ENCODE results near the gene SLC38A11.

The SLC38A11 gene

DNA sequence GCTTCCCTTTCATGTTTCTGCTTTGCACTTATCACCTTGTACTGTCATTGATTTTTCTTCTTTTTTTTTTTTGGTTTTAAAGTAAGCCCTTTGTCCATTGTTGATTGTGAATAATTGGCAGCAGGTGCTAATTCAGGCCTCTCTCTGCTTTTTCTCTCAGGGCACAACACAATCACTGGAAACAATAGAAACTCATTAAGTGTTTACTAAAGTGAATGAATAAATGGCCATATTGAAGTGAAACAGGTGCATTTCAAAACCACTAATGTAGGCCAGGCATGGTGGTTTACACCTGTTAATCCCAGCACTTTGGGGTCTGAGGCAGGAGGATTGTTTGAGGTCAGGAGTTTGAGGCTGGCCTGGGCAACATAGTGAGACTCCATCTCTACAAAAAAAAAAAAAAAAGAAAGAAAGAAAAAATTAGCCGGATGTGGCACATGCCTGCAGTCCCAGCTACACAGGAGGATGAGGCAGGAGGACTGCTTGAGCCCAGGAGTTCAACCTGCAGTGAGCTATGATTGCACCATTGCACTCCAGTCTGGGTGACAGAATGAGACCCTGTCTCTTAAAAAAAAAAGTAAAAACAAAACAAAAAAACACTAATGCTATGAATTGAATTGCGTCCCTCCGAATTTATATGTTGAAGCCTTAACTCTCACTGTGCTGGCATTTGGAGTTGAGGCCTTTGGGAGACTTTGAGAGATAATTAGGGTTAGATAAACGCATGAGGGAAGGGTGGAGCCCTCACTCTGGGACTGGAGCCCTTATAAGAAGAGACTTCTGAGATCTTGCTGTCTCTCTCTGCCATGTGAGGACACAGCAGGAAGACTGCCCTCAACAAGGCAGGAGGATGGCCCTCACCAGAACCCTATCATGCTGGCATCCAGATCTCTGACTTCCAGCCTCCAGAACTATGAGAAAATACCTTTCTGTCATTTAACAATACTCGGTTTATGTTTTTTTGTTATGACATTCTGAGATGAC lies 19.9 kb downstream of the SLC38A11 start:
- DNase-seq = no peak
- Histone ChIP-seq H3K4me3 (ENCODE audit: low read depth, low read length) (no peak overlapping the region), H3K27me3 (ENCODE audit: insufficient read depth, low read depth, severe bottlenecking) (no peaks in the 10 kb centered on the region), H3K9me3 (ENCODE audit: severe bottlenecking) (peaks cover 2% of the 10 kb centered on the region), H3K27ac (no peak overlapping the region), H3K36me3 (no peaks in the 10 kb centered on the region)
- TF ChIP-seq CTCF (IDR thresholded peaks at IDR 0.05; ENCODE audit: low read depth, low read length) = no peak

DNA sequence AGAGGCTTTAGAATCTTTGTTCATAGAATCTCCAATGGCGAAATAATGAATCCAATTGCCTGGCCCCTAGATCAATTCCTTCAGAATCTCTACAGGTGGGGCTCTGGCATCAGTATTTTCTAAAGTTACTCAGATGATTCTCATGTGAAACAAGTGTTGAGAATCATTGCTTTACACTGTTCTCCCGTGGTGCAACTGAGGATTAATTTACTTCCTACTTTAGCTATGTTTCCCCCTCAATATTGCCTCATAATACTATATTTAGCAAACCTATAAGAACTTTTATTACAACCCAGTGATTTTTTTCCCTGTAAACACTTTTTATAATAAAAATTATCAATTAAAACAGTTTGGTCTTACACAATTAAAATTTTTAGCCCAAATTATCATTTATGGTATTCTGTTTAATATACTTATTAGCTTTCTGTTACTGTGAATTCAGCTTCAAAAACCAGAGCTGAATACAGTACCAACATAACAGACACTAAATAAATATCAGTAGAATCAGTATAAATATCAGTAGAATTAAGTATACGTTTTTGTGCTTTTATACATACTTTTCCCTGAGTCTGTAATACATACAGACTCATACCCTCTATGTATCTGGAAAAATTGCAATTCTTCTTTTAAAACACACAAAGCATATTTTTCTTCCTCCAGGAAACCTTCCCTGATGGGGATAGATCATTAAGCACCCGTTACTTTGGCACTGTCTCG lies 20.8 kb downstream of the SLC38A11 start:
- no peak for TF ChIP-seq CTCF (IDR thresholded peaks at IDR 0.05; ENCODE audit: low read depth, low read length)
- H3K36me3 ChIP-seq = no peaks in the 10 kb centered on the region
- H3K9me3 ChIP-seq (ENCODE audit: severe bottlenecking) = peaks cover 5% of the 10 kb centered on the region
- no peak overlapping the region for H3K27ac ChIP-seq
- H3K27me3 ChIP-seq (ENCODE audit: insufficient read depth, low read depth, severe bottlenecking) = no peaks in the 10 kb centered on the region
- DNase-seq = no peak
- no peak overlapping the region for H3K4me3 ChIP-seq (ENCODE audit: low read depth, low read length)

DNA sequence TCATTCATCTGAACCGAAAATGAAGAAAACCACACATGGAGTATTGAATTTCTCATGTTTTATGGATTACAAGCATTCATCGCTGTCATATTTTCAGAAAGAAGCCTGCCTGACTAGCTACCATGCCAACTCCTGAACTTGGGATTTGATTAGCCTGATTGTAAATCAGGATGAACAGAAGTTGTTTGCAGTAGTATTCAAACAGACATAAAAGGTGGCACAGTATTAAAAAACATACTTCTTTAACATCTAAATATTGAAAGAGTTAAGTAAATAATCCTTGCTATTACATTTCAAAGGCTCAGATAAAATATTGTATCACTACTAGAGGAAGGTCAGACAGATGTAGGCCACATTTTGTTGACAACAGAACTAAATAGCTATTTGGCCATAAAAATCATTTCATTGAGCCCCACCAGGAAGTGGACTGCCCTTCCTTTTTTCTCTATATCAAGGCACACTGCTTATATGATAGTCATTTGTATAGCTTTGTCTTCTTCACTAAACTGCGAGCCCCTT lies 21.6 kb downstream of the SLC38A11 start:
- no peak for DNase-seq

GRCh38 chr2:164932377-164932776 lies 22.9 kb downstream of the SLC38A11 start:
- Histone ChIP-seq H3K4me3 (ENCODE audit: low read depth, low read length) (no peak overlapping the region), H3K27me3 (ENCODE audit: insufficient read depth, low read depth, severe bottlenecking) (no peaks in the 10 kb centered on the region), H3K9me3 (ENCODE audit: severe bottlenecking) (peaks cover 5% of the 10 kb centered on the region), H3K27ac (no peak overlapping the region), H3K36me3 (no peaks in the 10 kb centered on the region)
- no peak for DNase-seq
- TF ChIP-seq CTCF (IDR thresholded peaks at IDR 0.05; ENCODE audit: low read depth, low read length) = no peak

More for the DNA sequence above, 21.6 kb downstream of the SLC38A11 start:
- Histone ChIP-seq H3K27me3 (ENCODE audit: insufficient read depth, low read depth, severe bottlenecking) (no peaks in the 10 kb centered on the region), H3K4me3 (ENCODE audit: low read depth, low read length) (no peak overlapping the region), H3K27ac (no peak overlapping the region), H3K36me3 (no peaks in the 10 kb centered on the region), H3K9me3 (ENCODE audit: severe bottlenecking) (peaks cover 5% of the 10 kb centered on the region)
- TF ChIP-seq CTCF (IDR thresholded peaks at IDR 0.05; ENCODE audit: low read depth, low read length) = no peak

GRCh38 chr2:164928101-164928673 lies 27.1 kb downstream of the SLC38A11 start:
- no peak overlapping the region for H3K27ac ChIP-seq
- no peaks in the 10 kb centered on the region for H3K27me3 ChIP-seq (ENCODE audit: insufficient read depth, low read depth, severe bottlenecking)
- no peaks in the 10 kb centered on the region for H3K36me3 ChIP-seq
- peaks cover 5% of the 10 kb centered on the region for H3K9me3 ChIP-seq (ENCODE audit: severe bottlenecking)
- DNase-seq = no peak
- H3K4me3 ChIP-seq (ENCODE audit: low read depth, low read length) = no peak overlapping the region
- TF ChIP-seq CTCF (IDR thresholded peaks at IDR 0.05; ENCODE audit: low read depth, low read length) = no peak

Measured in WERI-Rb-1 (cell line).